HEK293T (cell line): Measurements from ENCODE around the gene SNRNP27.

ENCODE experiments used
- CTCF ChIA-PET: fragments of 350-600 bp; formaldehyde crosslinking; extraction: SDS; loops from one replicate; lab custom pipeline; 2021; ENCODE audit warnings: antibody characterized with exemption, inconsistent platforms; lab: Yijun Ruan, JAX
- POLR2A ChIA-PET: fragments of 350-600 bp; formaldehyde crosslinking; extraction: SDS; loops from one replicate; lab custom pipeline; 2020; ENCODE audit warnings: antibody characterized with exemption, inconsistent platforms; lab: Yijun Ruan, JAX
- DNase-seq: peaks from one replicate; pipeline ENCODE4 v3.0.0; 2012; ENCODE audit warnings: mixed read lengths; ENCODE audit errors: extremely low spot score
- ARNT ChIP-seq: fragments of 450-650 bp; IDR thresholded peaks from 2 replicates; pipeline ENCODE4 v1.6.1; 2017; ENCODE audit warnings: mild to moderate bottlenecking
- BHLHE40 ChIP-seq: fragments of 450-650 bp; IDR thresholded peaks from 2 replicates; pipeline ENCODE4 v1.6.1; 2016; ENCODE audit warnings: mild to moderate bottlenecking, moderate library complexity, borderline replicate concordance
- CTBP1 ChIP-seq: fragments of 450-650 bp; IDR thresholded peaks from 2 replicates; pipeline ENCODE4 v1.6.1; 2016; ENCODE audit warnings: borderline replicate concordance
- ELF4 ChIP-seq: fragments of 450-650 bp; IDR thresholded peaks from 2 replicates; pipeline ENCODE4 v1.6.1; 2017; ENCODE audit warnings: antibody characterized with exemption
- FOXA1 ChIP-seq: fragments of 450-650 bp; IDR thresholded peaks from 2 replicates; pipeline ENCODE4 v1.6.1; 2016; ENCODE audit warnings: mild to moderate bottlenecking
- FOXK2 ChIP-seq: fragments of 450-650 bp; IDR thresholded peaks from 2 replicates; pipeline ENCODE4 v1.6.1; 2016; ENCODE audit warnings: mild to moderate bottlenecking
- FOXM1 ChIP-seq: fragments of 450-650 bp; IDR thresholded peaks from 2 replicates; pipeline ENCODE4 v1.6.1; 2017; ENCODE audit warnings: mild to moderate bottlenecking, borderline replicate concordance
- HDGF ChIP-seq: fragments of 450-650 bp; IDR thresholded peaks from 2 replicates; pipeline ENCODE4 v1.6.1; 2017; ENCODE audit warnings: antibody characterized with exemption, borderline replicate concordance
- L3MBTL2 ChIP-seq: fragments of 450-650 bp; conservative IDR thresholded peaks from 2 replicates; pipeline ENCODE4 v1.6.1; 2016; ENCODE audit warnings: mild to moderate bottlenecking
- LEF1 ChIP-seq: fragments of 450-650 bp; IDR thresholded peaks from 2 replicates; pipeline ENCODE4 v1.6.1; 2017; ENCODE audit warnings: mild to moderate bottlenecking, borderline replicate concordance
- NFRKB ChIP-seq: fragments of 450-650 bp; IDR thresholded peaks from 2 replicates; pipeline ENCODE4 v1.6.1; 2016; ENCODE audit warnings: mild to moderate bottlenecking, moderate library complexity
- PKNOX1 ChIP-seq: fragments of 450-650 bp; IDR thresholded peaks from 2 replicates; pipeline ENCODE4 v1.6.1; 2016
- SP1 ChIP-seq: fragments of 450-650 bp; IDR thresholded peaks from 2 replicates; pipeline ENCODE4 v1.6.1; 2017
- SUZ12 ChIP-seq: fragments of 450-650 bp; IDR thresholded peaks from 2 replicates; pipeline ENCODE4 v1.6.1; 2016; ENCODE audit warnings: mild to moderate bottlenecking
- TARDBP ChIP-seq: fragments of 450-650 bp; IDR thresholded peaks from 2 replicates; pipeline ENCODE4 v1.6.1; 2016
- ZNF384 ChIP-seq: fragments of 450-650 bp; IDR thresholded peaks from 2 replicates; pipeline ENCODE4 v1.6.1; 2016

SNRNP27 gene

GRCh38 chr2:69936906-69937305, 43.1 kb downstream of the SNRNP27 start:
- ChIA-PET CTCF (no interaction called here), POLR2A (no interaction called here)
- no peak for TF ChIP-seq PKNOX1
- no peak for TF ChIP-seq HDGF
- no peak for TF ChIP-seq FOXK2
- TF ChIP-seq FOXA1, result no peak
- no peak for TF ChIP-seq NFRKB
- TF ChIP-seq BHLHE40, result no peak
- no peak for TF ChIP-seq L3MBTL2
- no peak for TF ChIP-seq FOXM1
- TF ChIP-seq SP1, result no peak
- no peak for TF ChIP-seq SUZ12
- no peak for TF ChIP-seq CTBP1
- no peak for TF ChIP-seq LEF1
- no peak for DNase-seq

- ChIA-PET CTCF (no interaction called here), POLR2A (no interaction called here)
- DNase-seq, result no peak
- TF ChIP-seq PKNOX1 (no peak), HDGF (no peak), NFRKB (no peak), SUZ12 (no peak), CTBP1 (no peak), L3MBTL2 (no peak), FOXM1 (no peak), ZNF384 (no peak), BHLHE40 (no peak), TARDBP (no peak), ELF4 (no peak), FOXA1 (no peak), ARNT (no peak), FOXK2 (no peak), SP1 (no peak), LEF1 (no peak)
Observed at GRCh38 chr2:69937968-69938367, 44.2 kb downstream of the SNRNP27 start.

- CTCF ChIA-PET, result no interaction called here
- no peak for TF ChIP-seq TARDBP
- TF ChIP-seq ARNT, result no peak
- TF ChIP-seq ELF4, result no peak
- TF ChIP-seq FOXA1, result no peak
- no peak for TF ChIP-seq ZNF384
- TF ChIP-seq PKNOX1, result no peak
- no peak for TF ChIP-seq LEF1
- no peak for TF ChIP-seq CTBP1
- no peak for TF ChIP-seq FOXK2
- no peak for TF ChIP-seq SUZ12
- no peak for TF ChIP-seq NFRKB
- POLR2A ChIA-PET, result no interaction called here
- no peak for DNase-seq
Observed at GRCh38 chr2:69939722-69940121, 46.0 kb downstream of the SNRNP27 start.

DNA sequence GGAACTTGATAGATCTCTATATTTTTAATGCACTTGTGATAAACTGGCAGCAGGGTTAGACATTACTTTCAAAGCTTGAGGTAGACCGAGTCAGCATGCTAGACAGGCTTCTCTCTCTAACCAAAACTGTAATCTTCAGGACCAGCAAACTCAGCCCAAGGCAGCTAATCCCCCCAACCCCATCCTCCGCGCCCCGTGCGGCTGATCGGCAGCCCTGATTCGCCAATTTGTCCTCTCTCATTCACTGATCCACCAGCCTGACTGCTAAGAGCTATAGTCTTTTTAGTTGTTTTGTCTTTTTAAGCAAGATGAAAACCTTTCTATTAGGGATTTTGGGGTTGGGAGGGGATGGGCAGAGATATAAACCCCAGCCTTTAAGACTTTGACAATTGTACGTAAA, 46.9 kb downstream of the SNRNP27 start:
- DNase-seq, result no peak
- TF ChIP-seq TARDBP, result no peak
- no peak for TF ChIP-seq HDGF
- TF ChIP-seq BHLHE40, result no peak
- no peak for TF ChIP-seq ELF4
- TF ChIP-seq SUZ12, result no peak
- no peak for TF ChIP-seq L3MBTL2
- TF ChIP-seq FOXA1, result no peak
- no peak for TF ChIP-seq NFRKB
- TF ChIP-seq LEF1, result no peak
- no peak for TF ChIP-seq SP1
- TF ChIP-seq FOXM1, result no peak
- no peak for TF ChIP-seq CTBP1
- TF ChIP-seq ZNF384, result no peak
- TF ChIP-seq ARNT, result no peak
- no peak for TF ChIP-seq FOXK2
- TF ChIP-seq PKNOX1, result no peak
- CTCF ChIA-PET, result no interaction called here
- POLR2A ChIA-PET, result no interaction called here

GRCh38 chr2:69943000-69943842, 49.5 kb downstream of the SNRNP27 start:
- no peak for DNase-seq
- no peak for TF ChIP-seq FOXM1
- TF ChIP-seq ARNT, result no peak
- ChIA-PET POLR2A (no interaction called here), CTCF (interaction anchor here (0.6 kb wide), 1 partner anchor 202 kb away, joined by 6 read pairs; no protein-coding TSS in a partner anchor)
